Superior temporal gyrus (tissue), 1 donor: ENCODE results near the gene MNX1.

Source experiments
- DNase-seq: peaks from one replicate; pipeline ENCODE4 v3.0.0-alpha.2; 2016; ENCODE audit errors: extremely low spot score

Gene MNX1

DNA sequence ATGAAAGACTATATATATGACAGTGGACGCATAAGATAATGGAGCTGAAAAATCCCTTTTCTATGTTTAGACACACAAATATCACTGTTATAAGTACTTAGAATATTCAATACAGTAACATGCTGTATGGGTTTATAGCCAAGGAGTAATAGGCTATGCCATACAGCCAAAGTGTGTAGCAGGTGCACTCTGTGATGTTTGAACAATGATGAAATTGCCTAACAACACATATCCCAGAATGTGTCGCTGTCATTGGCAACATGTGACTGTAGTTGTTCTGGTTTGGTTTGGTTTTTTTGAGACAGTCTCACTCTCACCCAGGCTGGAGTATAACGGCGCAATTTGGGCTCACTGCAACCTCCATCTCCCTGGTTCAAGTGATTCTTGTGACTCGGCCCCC, 34.8 kb downstream of the MNX1 start:
- no peak for DNase-seq

DNA sequence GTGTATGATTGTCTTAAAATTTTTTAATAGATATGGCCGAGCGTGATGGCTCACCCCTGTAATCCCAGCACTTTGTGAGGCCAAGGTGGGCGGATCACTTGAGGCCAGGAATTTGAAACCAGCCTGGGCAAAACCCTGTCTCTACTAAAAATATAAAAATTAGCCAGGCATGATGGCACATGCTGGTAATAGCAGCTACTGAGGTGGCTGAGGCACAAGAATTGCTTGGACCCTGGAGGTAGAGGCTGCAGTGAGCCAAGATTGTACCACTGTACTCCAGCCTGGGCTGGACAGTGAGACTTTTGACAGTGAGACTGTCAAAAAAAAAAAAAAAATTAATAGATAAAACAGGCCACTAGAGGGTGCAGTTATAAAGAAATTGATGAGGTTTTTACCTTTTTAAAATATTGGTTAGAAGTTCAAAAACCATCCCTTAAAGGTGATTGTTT, 40.5 kb downstream of the MNX1 start:
- DNase-seq, result peak; percentile 53

DNA sequence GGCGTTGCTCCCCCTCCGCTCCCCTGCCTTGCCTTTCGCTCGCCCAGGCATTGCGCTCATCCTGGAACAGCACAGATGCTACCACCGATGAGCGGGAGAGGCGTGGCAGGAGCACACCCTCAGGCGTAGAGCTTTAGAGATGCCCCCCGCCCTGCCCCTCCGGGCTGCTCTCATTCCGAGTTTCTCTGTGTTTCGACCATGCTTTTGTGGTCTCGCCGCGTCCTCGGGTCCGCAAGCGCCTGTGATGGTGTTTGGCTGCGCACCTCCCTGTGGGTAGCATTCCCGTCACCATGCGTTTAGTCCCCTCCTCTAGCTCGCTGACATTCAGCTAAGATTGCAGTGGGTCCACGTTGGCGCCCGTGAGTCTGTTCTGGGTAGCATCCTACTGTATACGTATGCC, 42.3 kb downstream of the MNX1 start:
- DNase-seq, result no peak

DNA sequence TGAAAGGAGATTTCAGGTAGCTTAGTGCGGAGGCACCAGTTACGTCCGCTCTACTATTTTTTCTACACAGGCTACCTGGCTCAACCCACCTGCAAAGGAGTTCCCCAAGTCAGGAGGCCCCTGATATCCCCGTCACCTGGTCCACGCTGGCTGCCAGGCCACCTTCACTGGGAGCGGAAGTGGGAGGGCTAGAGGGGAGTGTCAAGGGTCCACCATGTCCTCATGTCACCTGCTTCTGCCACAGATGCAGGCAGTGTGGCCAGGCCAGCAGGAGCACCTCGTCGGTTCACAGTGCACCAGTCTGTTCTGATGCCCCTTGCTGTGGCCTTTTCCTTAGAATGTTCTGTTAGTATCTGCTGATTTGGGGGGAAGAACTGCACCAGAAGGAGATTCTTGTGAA, 44.1 kb downstream of the MNX1 start:
- no peak for DNase-seq

DNA sequence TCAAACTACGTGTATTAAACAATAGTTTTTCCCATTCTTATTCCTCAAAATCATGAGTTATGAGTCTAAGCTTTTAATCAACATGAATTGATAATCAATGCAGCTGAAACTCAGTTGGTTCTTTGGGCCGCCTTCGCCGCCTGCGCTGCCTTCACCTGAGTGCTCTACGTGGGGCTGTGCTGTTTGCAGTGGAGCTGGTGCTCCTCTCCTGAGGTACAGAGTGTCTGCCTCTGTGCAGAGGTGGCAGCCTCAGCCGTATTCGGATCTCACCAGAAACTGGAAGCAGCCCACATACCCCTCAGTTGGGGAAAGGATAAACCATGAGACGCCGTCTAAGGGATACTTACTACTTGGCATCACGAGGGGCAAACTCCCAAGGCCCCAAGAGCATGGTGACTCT, 45.5 kb downstream of the MNX1 start:
- no peak for DNase-seq

DNA sequence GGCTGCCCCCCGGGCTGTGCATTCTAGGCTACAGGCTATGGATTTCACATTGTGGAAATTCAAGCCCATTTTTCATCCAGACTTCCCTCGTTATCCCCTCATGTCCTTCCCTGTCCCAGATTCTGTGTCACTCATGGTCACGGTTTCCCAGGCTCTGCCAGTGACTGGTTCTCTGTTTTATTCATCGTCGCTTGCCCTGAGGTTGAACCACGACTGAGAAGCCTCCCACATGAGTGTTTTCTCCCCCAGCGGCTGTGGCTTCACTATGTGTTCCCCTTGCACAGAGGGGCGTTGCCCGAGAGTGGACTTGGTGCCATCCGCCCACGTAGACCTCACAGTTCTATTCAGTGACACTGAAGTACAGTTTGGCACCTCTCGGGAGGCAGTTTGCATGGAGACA, 47.0 kb downstream of the MNX1 start:
- no peak for DNase-seq

DNA sequence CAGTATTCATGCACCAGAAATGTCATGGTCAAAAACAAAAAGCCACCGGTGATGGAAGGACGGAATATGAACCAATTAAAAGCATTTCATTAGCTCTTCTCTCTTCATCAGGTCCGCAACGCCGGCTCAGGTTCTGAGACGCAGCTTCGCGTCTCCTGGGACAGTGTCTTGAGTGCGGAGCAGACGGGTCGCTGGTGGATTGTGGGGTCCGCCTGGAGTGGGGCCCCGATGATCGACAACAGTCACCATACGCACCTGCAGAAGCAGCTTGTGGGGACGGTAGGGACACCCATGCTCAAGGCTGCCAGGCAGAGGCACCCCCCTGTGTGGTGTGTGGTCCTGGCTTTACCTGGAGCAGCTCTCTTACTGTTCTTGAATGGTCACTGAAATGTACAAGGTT, 47.6 kb downstream of the MNX1 start:
- no peak for DNase-seq

DNA sequence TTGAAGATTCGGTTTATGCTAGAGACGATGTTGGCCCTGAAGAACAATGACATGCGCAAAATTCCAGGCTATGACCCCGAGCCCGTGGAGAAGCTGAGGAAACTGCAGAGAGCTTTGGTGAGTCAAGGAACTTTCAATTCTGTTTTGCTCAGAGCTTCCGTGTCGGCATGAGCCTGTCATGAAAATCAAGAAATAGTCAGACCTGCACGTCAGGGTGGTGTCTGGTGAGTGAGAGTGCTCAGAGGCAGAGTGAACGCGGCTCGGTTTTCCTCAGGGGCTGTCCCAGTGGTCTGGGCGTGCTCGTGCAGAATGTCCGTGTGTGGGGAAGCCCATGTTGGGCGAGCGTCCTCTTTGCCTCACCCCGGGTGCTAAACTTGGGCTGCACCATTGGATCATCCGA, 48.3 kb downstream of the MNX1 start:
- no peak for DNase-seq

DNA sequence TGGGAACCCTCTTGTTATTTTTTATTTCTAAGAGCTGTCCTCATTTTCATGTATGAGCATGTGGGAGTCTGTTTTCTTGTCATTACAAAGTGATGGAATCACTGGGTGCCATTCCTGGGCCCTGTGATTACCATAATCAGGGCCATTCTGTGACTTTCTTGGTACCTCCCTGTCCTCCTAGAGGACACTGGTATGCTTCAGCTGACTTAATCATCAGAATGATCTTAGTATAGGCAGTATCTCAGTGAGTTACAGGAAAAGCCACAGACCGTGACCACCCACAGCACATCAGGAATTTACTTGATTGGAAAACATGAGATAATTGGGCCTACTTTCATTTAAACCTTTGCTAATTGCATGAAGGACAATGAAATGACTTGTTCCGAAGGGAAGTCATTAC, 53.7 kb downstream of the MNX1 start:
- DNase-seq, result no peak

DNA sequence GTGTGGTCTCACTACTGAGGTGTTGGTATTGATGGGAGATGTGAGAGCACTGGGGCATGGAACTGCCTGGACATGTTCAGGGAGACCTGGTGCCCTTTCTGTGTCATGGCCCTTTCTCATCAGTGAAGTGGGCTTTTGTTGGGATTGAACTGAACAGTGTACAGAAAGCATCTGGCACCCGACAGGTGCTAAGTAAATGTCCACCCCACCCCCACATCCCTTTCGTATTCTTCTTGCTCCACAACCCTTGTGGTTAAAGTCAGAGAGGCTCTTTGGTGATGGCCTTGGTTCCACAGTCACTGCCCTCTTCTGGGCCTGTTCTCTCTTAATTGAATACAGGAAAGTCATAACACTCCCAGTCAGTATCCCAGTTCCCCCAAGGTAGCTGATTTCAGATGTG, 55.5 kb downstream of the MNX1 start:
- DNase-seq, result no peak
